ENCODE measurements around the gene RNF4.
"Not testable (repeated sequence)": the region's sequence is repeated elsewhere in the genome, so short reads cannot be mapped to it uniquely, and the experiment has no call there.

RNF4 gene

DNA sequence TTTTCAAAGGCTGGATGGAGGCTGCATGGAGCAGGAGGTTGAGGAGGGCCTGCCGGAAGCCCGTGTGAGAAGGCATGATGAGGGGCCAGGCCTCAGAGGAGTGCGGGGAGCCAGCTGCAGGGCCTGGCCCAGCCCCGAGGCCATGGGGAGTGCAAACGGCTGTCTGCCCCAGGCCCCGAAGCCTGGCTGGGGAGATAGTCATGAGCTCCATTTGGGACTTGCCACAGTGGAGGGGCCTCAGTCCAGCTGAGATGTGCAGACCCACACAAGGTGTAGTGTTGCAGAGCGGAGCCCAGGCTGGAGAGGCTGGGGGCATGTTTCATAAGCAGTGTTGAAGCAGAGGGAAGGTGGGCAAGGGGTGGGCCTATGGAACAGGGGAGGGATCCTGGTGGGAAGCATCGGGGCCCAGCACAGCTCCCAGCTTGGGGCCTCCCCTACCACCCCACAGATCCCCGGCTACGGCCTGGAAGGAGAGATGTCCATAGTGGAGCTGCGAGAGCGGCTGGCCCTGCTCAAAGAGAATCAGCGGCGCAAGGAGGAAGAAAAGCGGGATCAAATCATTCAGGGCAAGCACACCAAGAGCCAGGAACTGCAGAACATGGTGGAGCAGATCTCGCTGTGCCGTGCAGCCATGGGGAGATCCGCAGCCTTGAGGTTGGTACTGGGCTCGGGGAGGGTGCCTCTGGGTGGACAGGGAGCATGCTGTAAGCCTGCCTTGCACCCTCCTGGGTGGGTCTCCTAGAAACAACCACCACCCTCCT lies 9.1 kb upstream of the RNF4 start:
- no peak overlapping the region for H3K9ac ChIP-seq (ENCODE audit: low read depth, low read length)
- no peaks in the 10 kb centered on the region for H3K4me1 ChIP-seq (ENCODE audit: insufficient read depth, low read length)

DNA sequence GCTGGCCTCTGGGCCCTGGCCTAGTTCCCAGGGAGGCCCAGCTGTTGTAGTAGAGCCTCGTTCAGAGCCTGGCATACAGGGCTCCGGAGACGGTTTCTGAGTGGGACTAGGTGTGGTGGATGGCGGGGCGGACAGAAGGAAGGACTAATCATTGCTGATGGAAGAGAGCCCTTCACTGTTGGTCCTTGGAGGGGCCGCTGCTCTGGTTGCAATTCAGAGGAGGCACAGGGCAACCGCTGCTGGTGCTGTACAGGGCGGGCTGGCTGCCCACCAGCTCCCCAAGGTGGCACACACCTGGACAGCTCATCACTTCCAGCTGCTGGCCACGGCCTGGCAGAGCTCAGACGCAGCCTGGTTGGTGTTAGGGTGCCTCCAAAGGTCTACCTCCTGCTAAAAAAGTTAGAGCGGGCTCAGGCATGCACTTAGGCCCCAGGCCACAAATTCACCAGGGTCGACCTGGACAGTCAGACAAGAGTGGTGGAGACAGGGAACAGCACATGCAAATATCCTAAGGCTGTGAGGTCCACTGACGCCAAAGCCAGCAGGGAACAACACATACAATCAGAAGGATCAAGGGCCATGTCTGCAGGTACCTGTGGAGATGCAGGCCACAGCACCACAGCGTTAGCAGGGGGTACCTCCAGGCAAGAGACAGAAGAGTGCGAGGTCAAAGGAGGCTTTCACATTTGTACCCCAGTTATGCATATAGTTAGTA lies 7.5 kb upstream of the RNF4 start:
- Histone ChIP-seq H3K4me1 (ENCODE audit: insufficient read depth, low read length) (no peaks in the 10 kb centered on the region), H3K9ac (ENCODE audit: low read depth, low read length) (no peak overlapping the region), H3K36me3 (ENCODE audit: insufficient read depth, low read length) (no peaks in the 10 kb centered on the region)

More for the DNA sequence above, 9.1 kb upstream of the RNF4 start:
- H3K9me3 ChIP-seq (ENCODE audit: control insufficient read depth, insufficient read depth, low read length): no peaks in the 10 kb centered on the region
- no peaks in the 10 kb centered on the region for H3K36me3 ChIP-seq (ENCODE audit: insufficient read depth, low read length)

GRCh38 chr4:2462218-2462991 lies 6.5 kb upstream of the RNF4 start:
- Histone ChIP-seq H3K9ac (ENCODE audit: low read depth, low read length) (peak overlapping the region; percentile 69), H3K36me3 (ENCODE audit: insufficient read depth, low read length) (no peaks in the 10 kb centered on the region), H3K4me1 (ENCODE audit: insufficient read depth, low read length) (no peaks in the 10 kb centered on the region), H3K9me3 (ENCODE audit: control insufficient read depth, insufficient read depth, low read length) (no peaks in the 10 kb centered on the region)

More for the DNA sequence above, 7.5 kb upstream of the RNF4 start:
- H3K9me3 ChIP-seq (ENCODE audit: control insufficient read depth, insufficient read depth, low read length): no peaks in the 10 kb centered on the region

GRCh38 chr4:2462992-2463762 lies 5.7 kb upstream of the RNF4 start:
- H3K36me3 ChIP-seq (ENCODE audit: insufficient read depth, low read length): no peaks in the 10 kb centered on the region
- H3K9ac ChIP-seq (ENCODE audit: low read depth, low read length): peak overlapping the region; percentile 19; the same call in 1 of the 2 replicates
- no peaks in the 10 kb centered on the region for H3K4me1 ChIP-seq (ENCODE audit: insufficient read depth, low read length)
- H3K9me3 ChIP-seq (ENCODE audit: control insufficient read depth, insufficient read depth, low read length): no peaks in the 10 kb centered on the region

DNA sequence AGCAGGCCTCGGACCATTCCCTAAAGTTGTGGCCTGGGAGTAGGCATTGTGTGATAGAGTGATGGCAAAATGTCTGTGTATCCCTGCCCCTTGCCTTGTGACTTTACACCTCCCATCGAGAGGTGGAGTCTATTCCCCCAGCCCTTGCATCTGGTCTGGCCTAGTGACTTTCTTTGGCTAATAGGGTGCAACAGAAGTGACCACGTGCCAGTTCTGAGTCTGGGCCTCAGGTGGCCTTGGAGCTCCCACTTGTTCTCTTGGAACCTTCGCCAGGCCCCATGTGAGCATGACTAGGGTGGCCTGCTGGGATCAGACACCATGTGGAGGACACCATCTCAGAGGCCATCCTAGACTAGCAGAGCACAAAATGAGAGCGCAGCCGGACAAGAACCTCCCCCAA lies 3.9 kb upstream of the RNF4 start:
- Histone ChIP-seq H3K36me3 (ENCODE audit: insufficient read depth, low read length) (no peaks in the 10 kb centered on the region), H3K9ac (ENCODE audit: low read depth, low read length) (no peak overlapping the region), H3K4me1 (ENCODE audit: insufficient read depth, low read length) (no peaks in the 10 kb centered on the region), H3K9me3 (ENCODE audit: control insufficient read depth, insufficient read depth, low read length) (no peaks in the 10 kb centered on the region)

DNA sequence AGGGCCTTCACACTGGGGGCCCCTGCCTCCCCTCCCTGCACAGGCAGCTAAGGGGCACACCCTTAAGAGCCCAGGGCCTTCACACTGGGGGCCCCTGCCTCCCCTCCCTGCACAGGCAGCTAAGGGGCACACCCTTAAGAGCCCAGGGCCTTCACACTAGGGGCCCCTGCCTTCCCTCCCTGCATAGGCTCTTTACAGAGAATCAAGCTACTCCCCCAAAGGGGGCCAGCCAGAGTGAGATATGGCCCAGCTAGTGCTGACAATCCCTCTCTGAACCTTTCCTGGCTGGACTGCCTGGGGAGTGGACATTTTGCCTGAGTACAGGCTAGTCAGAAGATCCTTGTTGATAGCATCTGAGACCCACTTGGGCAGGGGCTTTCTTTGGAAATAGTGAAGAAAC lies 3.4 kb upstream of the RNF4 start:
- not testable (repeated sequence) for H3K9ac ChIP-seq (ENCODE audit: low read depth, low read length); H3K9me3 ChIP-seq (ENCODE audit: control insufficient read depth, insufficient read depth, low read length); H3K4me1 ChIP-seq (ENCODE audit: insufficient read depth, low read length); H3K36me3 ChIP-seq (ENCODE audit: insufficient read depth, low read length)

- Histone ChIP-seq H3K9ac (ENCODE audit: low read depth, low read length) (peak overlapping the region; percentile 85), H3K9me3 (ENCODE audit: control insufficient read depth, insufficient read depth, low read length) (no peaks in the 10 kb centered on the region), H3K4me1 (ENCODE audit: insufficient read depth, low read length) (peaks cover 5% of the 10 kb centered on the region; the same call in 1 of the 2 replicates), H3K36me3 (ENCODE audit: insufficient read depth, low read length) (peaks cover 13% of the 10 kb centered on the region)
Measured at GRCh38 chr4:2469192-2469984, 482 bp downstream of the RNF4 start.

DNA sequence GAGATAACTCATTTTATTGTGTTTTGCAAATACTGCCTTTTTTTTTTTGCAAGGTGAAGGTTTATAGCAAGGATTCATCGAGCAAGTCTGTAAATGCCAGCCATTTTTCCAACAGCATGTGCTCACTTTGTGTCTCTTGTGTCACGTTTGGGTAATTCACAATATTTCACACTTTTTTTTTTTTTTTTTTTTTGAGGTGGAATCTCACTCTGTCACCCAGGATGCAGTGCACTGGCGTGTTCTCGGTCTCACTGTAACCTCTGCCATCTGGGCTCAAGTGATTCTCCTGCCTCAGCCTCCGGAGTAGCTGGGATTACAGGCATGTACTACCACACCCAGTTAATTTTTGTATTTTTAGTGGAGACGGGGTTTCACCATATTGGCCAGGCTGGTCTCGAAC lies 1.9 kb downstream of the RNF4 start:
- H3K9ac ChIP-seq (ENCODE audit: low read depth, low read length): no peak overlapping the region
- H3K4me1 ChIP-seq (ENCODE audit: insufficient read depth, low read length): peaks cover 5% of the 10 kb centered on the region; the same call in 1 of the 2 replicates
- no peaks in the 10 kb centered on the region for H3K9me3 ChIP-seq (ENCODE audit: control insufficient read depth, insufficient read depth, low read length)
- H3K36me3 ChIP-seq (ENCODE audit: insufficient read depth, low read length): peaks cover 13% of the 10 kb centered on the region

- no peaks in the 10 kb centered on the region for H3K9me3 ChIP-seq (ENCODE audit: control insufficient read depth, insufficient read depth, low read length)
- H3K9ac ChIP-seq (ENCODE audit: low read depth, low read length): no peak overlapping the region
- H3K36me3 ChIP-seq (ENCODE audit: insufficient read depth, low read length): peaks cover 13% of the 10 kb centered on the region
- H3K4me1 ChIP-seq (ENCODE audit: insufficient read depth, low read length): peaks cover 5% of the 10 kb centered on the region; the same call in 1 of the 2 replicates
Measured at GRCh38 chr4:2472187-2472586, 3.3 kb downstream of the RNF4 start.

GRCh38 chr4:2478229-2478628 lies 9.3 kb downstream of the RNF4 start:
- Histone ChIP-seq H3K9me3 (ENCODE audit: control insufficient read depth, insufficient read depth, low read length) (no peaks in the 10 kb centered on the region), H3K36me3 (ENCODE audit: insufficient read depth, low read length) (no peaks in the 10 kb centered on the region), H3K4me1 (ENCODE audit: insufficient read depth, low read length) (peaks cover 22% of the 10 kb centered on the region), H3K9ac (ENCODE audit: low read depth, low read length) (no peak overlapping the region)

- Histone ChIP-seq H3K9me3 (ENCODE audit: control insufficient read depth, insufficient read depth, low read length) (no peaks in the 10 kb centered on the region), H3K36me3 (ENCODE audit: insufficient read depth, low read length) (no peaks in the 10 kb centered on the region), H3K4me1 (ENCODE audit: insufficient read depth, low read length) (peaks cover 31% of the 10 kb centered on the region), H3K9ac (ENCODE audit: low read depth, low read length) (no peak overlapping the region)
Measured at GRCh38 chr4:2480649-2481048, 11.7 kb downstream of the RNF4 start.

DNA sequence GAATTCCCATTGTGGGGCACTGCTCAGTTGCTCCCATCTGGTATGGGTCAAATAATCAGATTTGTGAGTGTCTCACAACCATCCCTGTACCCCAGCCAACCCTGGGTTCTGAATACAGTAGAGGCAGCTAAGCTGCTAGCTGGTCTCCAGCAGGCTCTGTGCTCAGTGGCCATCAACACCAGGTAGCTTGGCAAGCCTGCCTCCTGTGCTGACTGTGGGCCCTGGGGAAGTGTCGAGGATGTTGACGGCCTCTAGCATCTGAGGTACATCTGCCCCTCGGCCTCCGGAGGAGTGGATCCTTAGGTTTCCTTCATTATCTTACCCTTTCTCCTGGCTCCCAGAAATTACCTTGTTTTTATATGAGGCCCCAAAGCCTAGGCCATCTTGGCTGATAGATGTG lies 13.3 kb downstream of the RNF4 start:
- no peaks in the 10 kb centered on the region for H3K9me3 ChIP-seq (ENCODE audit: control insufficient read depth, insufficient read depth, low read length)
- H3K9ac ChIP-seq (ENCODE audit: low read depth, low read length): no peak overlapping the region
- peaks cover 31% of the 10 kb centered on the region for H3K4me1 ChIP-seq (ENCODE audit: insufficient read depth, low read length)
- H3K36me3 ChIP-seq (ENCODE audit: insufficient read depth, low read length): no peaks in the 10 kb centered on the region

DNA sequence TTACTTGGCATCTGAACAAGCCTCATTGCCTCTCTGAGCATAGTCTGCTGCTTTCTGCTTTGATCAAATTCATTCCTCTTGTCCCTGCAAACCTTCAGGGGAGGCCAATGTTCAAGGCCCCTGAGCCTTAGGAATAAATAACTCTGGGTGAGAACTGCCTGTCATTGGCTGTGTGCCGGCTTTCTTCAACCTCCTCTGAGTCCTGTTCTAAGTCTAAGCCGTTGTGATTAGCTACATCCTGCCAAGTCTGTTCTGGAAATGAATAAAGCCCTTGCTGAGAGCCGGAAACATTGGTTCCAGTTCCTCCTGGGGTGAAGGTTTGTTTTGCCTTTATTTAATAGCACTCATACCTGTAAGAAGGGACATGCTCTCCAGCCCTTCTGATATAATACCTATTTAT lies 13.8 kb downstream of the RNF4 start:
- H3K9me3 ChIP-seq (ENCODE audit: control insufficient read depth, insufficient read depth, low read length): no peaks in the 10 kb centered on the region
- no peaks in the 10 kb centered on the region for H3K36me3 ChIP-seq (ENCODE audit: insufficient read depth, low read length)
- no peak overlapping the region for H3K9ac ChIP-seq (ENCODE audit: low read depth, low read length)
- peaks cover 28% of the 10 kb centered on the region for H3K4me1 ChIP-seq (ENCODE audit: insufficient read depth, low read length)

All from ES-I3 (cell line).